Stimulated activated naive B cell treated with anti-CD40 and anti-IgM and Interleukin-4, amounts not matched to agents 10 μg/mL and 1 μg/mL and 100 μg/mL, for 72 hours (primary cell): ENCODE data around the gene DTD2.

Experiments used
- ATAC-seq, 2 donors: fragments of 150-1000 bp; cut with Tn5 transposase; replicated peaks; 2 replicates each; pipeline ENCODE4 v1.10.0; 2021; ENCODE audit warnings: moderate library complexity in 1 of 2
- DNase-seq: peaks from one replicate; pipeline ENCODE4 v3.0.0; 2021
- H3K27ac Mint-ChIP-seq: one replicate; pipeline ENCODE4 v1.8.0; 2022; ENCODE audit warnings: mild to moderate bottlenecking, mixed read lengths
- H3K27me3 Mint-ChIP-seq, 2 donors: one replicate each; pipeline ENCODE4 v1.8.0; 2022; ENCODE audit warnings: mixed read lengths in 2 of 2
- H3K36me3 Mint-ChIP-seq, 2 donors: one replicate each; pipeline ENCODE4 v1.8.0; 2022; ENCODE audit warnings: mixed read lengths in 2 of 2, mild to moderate bottlenecking in 1 of 2
- H3K4me1 Mint-ChIP-seq, 2 donors: one replicate each; pipeline ENCODE4 v1.8.0; 2022; ENCODE audit warnings: mixed read lengths in 2 of 2, mild to moderate bottlenecking in 1 of 2
- H3K4me3 Mint-ChIP-seq, 2 donors: one replicate each; pipeline ENCODE4 v1.8.0; 2022; ENCODE audit warnings: mild to moderate bottlenecking in 2 of 2, mixed read lengths in 2 of 2, moderate library complexity in 1 of 2
- H3K9me3 Mint-ChIP-seq, 2 donors: one replicate each; pipeline ENCODE4 v1.8.0; 2022; ENCODE audit warnings: mixed read lengths in 2 of 2, mild to moderate bottlenecking in 1 of 2

Gene DTD2

GRCh38 chr14:31456841-31457664 is at the start of gene DTD2:
DTD2 (minus strand) TSS chr14:31457506; CDS start chr14:31457393, 113 bp downstream.
- Mint-ChIP-seq H3K27me3 (no peaks in the 10 kb centered on the region), H3K27ac (peak within 1 kb of the TSS; percentile 96), H3K36me3 (peaks cover 3 to 4% of the 10 kb centered on the region in 2 donors), H3K9me3 (no peaks in the 10 kb centered on the region), H3K4me3 (peak within 1 kb of the TSS; percentile 96 to 99), H3K4me1 (peaks cover 11 to 26% of the 10 kb centered on the region in 2 donors)
- DNase-seq (peak; percentile 86), ATAC-seq (peak; percentile 97 to 98)

- DNase-seq: no peak
- no peaks in the 10 kb centered on the region for H3K4me1 Mint-ChIP-seq
- no peak for ATAC-seq
- H3K4me3 Mint-ChIP-seq: no peak overlapping the region
- peaks cover 0 to 5% of the 10 kb centered on the region in 2 donors for H3K27me3 Mint-ChIP-seq
- no peaks in the 10 kb centered on the region for H3K9me3 Mint-ChIP-seq
- no peaks in the 10 kb centered on the region for H3K36me3 Mint-ChIP-seq
- no peak overlapping the region for H3K27ac Mint-ChIP-seq
These were observed 48.1 kb upstream of the DTD2 start for GRCh38 chr14:31505411-31505810.

- no peaks in the 10 kb centered on the region for H3K4me1 Mint-ChIP-seq
- no peak overlapping the region for H3K4me3 Mint-ChIP-seq
- DNase-seq: no peak
- no peaks in the 10 kb centered on the region for H3K36me3 Mint-ChIP-seq
- peaks cover 0 to 4% of the 10 kb centered on the region in 2 donors for H3K9me3 Mint-ChIP-seq
- ATAC-seq: no peak
- H3K27me3 Mint-ChIP-seq: peaks cover 9 to 12% of the 10 kb centered on the region in 2 donors
- no peak overlapping the region for H3K27ac Mint-ChIP-seq
These were observed 44.6 kb upstream of the DTD2 start for GRCh38 chr14:31501870-31502269.

- Mint-ChIP-seq H3K4me1 (peaks cover 31 to 54% of the 10 kb centered on the region in 2 donors), H3K9me3 (peaks cover 2 to 3% of the 10 kb centered on the region in 2 donors), H3K27me3 (peaks cover 27% of the 10 kb centered on the region in 2 donors), H3K36me3 (peaks cover 3 to 7% of the 10 kb centered on the region in 2 donors), H3K4me3 (peak overlapping the region; percentile 23 to 28), H3K27ac (peak overlapping the region; percentile 82)
- ATAC-seq: peak; percentile 17 to 42
- DNase-seq: no peak
These were observed 35.6 kb upstream of the DTD2 start for GRCh38 chr14:31492759-31493498.

- ATAC-seq (peak; percentile 84), DNase-seq (no peak)
- Mint-ChIP-seq H3K4me1 (peaks cover 41 to 75% of the 10 kb centered on the region in 2 donors), H3K27ac (no peak overlapping the region), H3K27me3 (no peaks in the 10 kb centered on the region), H3K36me3 (peaks cover 3 to 8% of the 10 kb centered on the region in 2 donors), H3K9me3 (no peaks in the 10 kb centered on the region), H3K4me3 (peak overlapping the region in 1 of 2 donors; percentile 30)
These were observed 32.4 kb upstream of the DTD2 start for GRCh38 chr14:31489691-31490090.

- Mint-ChIP-seq H3K27me3 (no peaks in the 10 kb centered on the region), H3K27ac (peak within 1 kb of the TSS; percentile 14), H3K4me3 (peak within 1 kb of the TSS; percentile 17 to 39), H3K9me3 (no peaks in the 10 kb centered on the region), H3K4me1 (peaks cover 34 to 66% of the 10 kb centered on the region in 2 donors), H3K36me3 (peaks cover 3 to 4% of the 10 kb centered on the region in 2 donors)
- DNase-seq: no peak
- ATAC-seq: peak; percentile 51 to 61
These were observed 30.6 kb upstream of the DTD2 start, which contains the start of gene GPR33 for GRCh38 chr14:31487886-31488285. GPR33 (minus strand) TSS chr14:31488039; CDS start chr14:31483965, 4,074 bp downstream.

- peaks cover 26 to 57% of the 10 kb centered on the region in 2 donors for H3K4me1 Mint-ChIP-seq
- no peak for ATAC-seq
- H3K9me3 Mint-ChIP-seq: no peaks in the 10 kb centered on the region
These were observed 29.5 kb upstream of the DTD2 start for GRCh38 chr14:31486764-31487163.

GRCh38 chr14:31484754-31485153 is 27.4 kb upstream of the DTD2 start:
- no peak overlapping the region for H3K4me3 Mint-ChIP-seq
- ATAC-seq: peak; percentile 68 to 76
- H3K4me1 Mint-ChIP-seq: peaks cover 21 to 38% of the 10 kb centered on the region in 2 donors
- peaks cover 4 to 6% of the 10 kb centered on the region in 2 donors for H3K27me3 Mint-ChIP-seq
- no peaks in the 10 kb centered on the region for H3K9me3 Mint-ChIP-seq
- DNase-seq: no peak
- H3K36me3 Mint-ChIP-seq: peaks cover 3 to 4% of the 10 kb centered on the region in 2 donors
- peak overlapping the region; percentile 37 for H3K27ac Mint-ChIP-seq

More at GRCh38 chr14:31486764-31487163, 29.5 kb upstream of the DTD2 start:
- peaks cover 3 to 4% of the 10 kb centered on the region in 2 donors for H3K36me3 Mint-ChIP-seq
- no peak overlapping the region for H3K27ac Mint-ChIP-seq
- DNase-seq: no peak
- no peak overlapping the region for H3K4me3 Mint-ChIP-seq
- peaks cover 0 to 2% of the 10 kb centered on the region in 2 donors for H3K27me3 Mint-ChIP-seq

- no peak overlapping the region for H3K27ac Mint-ChIP-seq
- ATAC-seq (no peak), DNase-seq (no peak)
- no peaks in the 10 kb centered on the region for H3K9me3 Mint-ChIP-seq
- no peak overlapping the region for H3K4me3 Mint-ChIP-seq
- peaks cover 3 to 6% of the 10 kb centered on the region in 2 donors for H3K4me1 Mint-ChIP-seq
- H3K36me3 Mint-ChIP-seq: no peaks in the 10 kb centered on the region
- peaks cover 4 to 6% of the 10 kb centered on the region in 2 donors for H3K27me3 Mint-ChIP-seq
These were observed 22.9 kb upstream of the DTD2 start for GRCh38 chr14:31480156-31480555.

GRCh38 chr14:31479027-31479426 is 21.7 kb upstream of the DTD2 start:
- no peak overlapping the region for H3K27ac Mint-ChIP-seq
- ATAC-seq (no peak), DNase-seq (no peak)
- H3K36me3 Mint-ChIP-seq: no peaks in the 10 kb centered on the region
- peaks cover 0 to under 1% of the 10 kb centered on the region in 2 donors for H3K9me3 Mint-ChIP-seq
- no peak overlapping the region for H3K4me3 Mint-ChIP-seq
- H3K27me3 Mint-ChIP-seq: peaks cover 4 to 6% of the 10 kb centered on the region in 2 donors
- peaks cover 0 to 3% of the 10 kb centered on the region in 2 donors for H3K4me1 Mint-ChIP-seq

- peaks cover 4 to 13% of the 10 kb centered on the region in 2 donors for H3K27me3 Mint-ChIP-seq
These were observed 19.9 kb upstream of the DTD2 start for GRCh38 chr14:31477248-31477647.

GRCh38 chr14:31476131-31476866 is 19.0 kb upstream of the DTD2 start:
- Mint-ChIP-seq H3K9me3 (peaks cover 0 to 1% of the 10 kb centered on the region in 2 donors), H3K4me1 (peaks cover 0 to 3% of the 10 kb centered on the region in 2 donors), H3K4me3 (no peak overlapping the region), H3K36me3 (no peaks in the 10 kb centered on the region), H3K27me3 (peaks cover 0 to 13% of the 10 kb centered on the region in 2 donors), H3K27ac (no peak overlapping the region)
- DNase-seq: no peak
- ATAC-seq: no peak

More at GRCh38 chr14:31477248-31477647, 19.9 kb upstream of the DTD2 start:
- H3K4me1 Mint-ChIP-seq: peaks cover 0 to 3% of the 10 kb centered on the region in 2 donors
- H3K9me3 Mint-ChIP-seq: peaks cover 0 to 1% of the 10 kb centered on the region in 2 donors
- DNase-seq (no peak), ATAC-seq (no peak)
- no peak overlapping the region for H3K27ac Mint-ChIP-seq
- H3K36me3 Mint-ChIP-seq: no peaks in the 10 kb centered on the region
- H3K4me3 Mint-ChIP-seq: no peak overlapping the region

GRCh38 chr14:31466554-31466953 is 9.2 kb upstream of the DTD2 start:
- H3K9me3 Mint-ChIP-seq: peaks cover 0 to 1% of the 10 kb centered on the region in 2 donors
- no peaks in the 10 kb centered on the region for H3K36me3 Mint-ChIP-seq
- peaks cover 0 to 4% of the 10 kb centered on the region in 2 donors for H3K27me3 Mint-ChIP-seq
- no peak overlapping the region for H3K4me3 Mint-ChIP-seq
- H3K4me1 Mint-ChIP-seq: peaks cover 4 to 6% of the 10 kb centered on the region in 2 donors
- H3K27ac Mint-ChIP-seq: no peak overlapping the region
- DNase-seq (no peak), ATAC-seq (no peak)
